MCF 10A (cell line): ENCODE data around the gene UCN3. TPM values are rescaled to one million over a fixed set of nuclear protein-coding genes. Genes with fewer than 3 reads are reported as not detected.

Source experiments
- BruUV-seq: library from RNA; stranded (reverse); fragments of 400-500 nt; replicated peaks from 2 replicates; lab custom pipeline; 2021; lab: Mats Ljungman, UMichigan
- CTCF ChIA-PET: fragments of 300-600 bp; sonication (Branson Sonifier 250); formaldehyde crosslinking; extraction: SDS; loops from one replicate; lab custom pipeline; 2021; ENCODE audit warnings: antibody characterized with exemption, inconsistent platforms; lab: Yijun Ruan, JAX
- POLR2A ChIA-PET: fragments of 300-600, 350-650 bp; sonication (Branson Sonifier 250); formaldehyde crosslinking; extraction: SDS; loops from one replicate; lab custom pipeline; 2020; ENCODE audit warnings: antibody characterized with exemption, inconsistent platforms; lab: Yijun Ruan, JAX
- DNase-seq: peaks from one replicate; pipeline ENCODE4 v3.0.0-alpha.2; 2018; ENCODE audit not compliant: unreplicated experiment
- H3K27ac Mint-ChIP-seq: one replicate; pipeline ENCODE4 v1.8.0; 2022; ENCODE audit warnings: mild to moderate bottlenecking, low read depth, mixed read lengths; ENCODE audit not compliant: unreplicated experiment
- H3K27me3 Mint-ChIP-seq: one replicate; pipeline ENCODE4 v1.8.0; 2022; ENCODE audit warnings: mixed read lengths; ENCODE audit not compliant: insufficient read depth, unreplicated experiment
- H3K36me3 Mint-ChIP-seq: one replicate; pipeline ENCODE4 v1.8.0; 2022; ENCODE audit warnings: mild to moderate bottlenecking, moderate library complexity, mixed read lengths; ENCODE audit not compliant: insufficient read depth, unreplicated experiment
- H3K4me1 Mint-ChIP-seq: one replicate; pipeline ENCODE4 v1.8.0; 2022; ENCODE audit warnings: mixed read lengths; ENCODE audit not compliant: insufficient read depth, unreplicated experiment
- H3K4me3 Mint-ChIP-seq: one replicate; pipeline ENCODE4 v1.8.0; 2022; ENCODE audit warnings: mild to moderate bottlenecking, moderate library complexity, mixed read lengths; ENCODE audit not compliant: unreplicated experiment
- H3K9me3 Mint-ChIP-seq: one replicate; pipeline ENCODE4 v1.8.0; 2022; ENCODE audit warnings: mixed read lengths; ENCODE audit not compliant: unreplicated experiment
- intact Hi-C: fragments of 100-400 bp; cut with micrococcal nuclease; formaldehyde crosslinking; loops from 2 replicates; pipeline ENCODE4 v1.14.1; 2022
- total RNA-seq: library from RNA; stranded (reverse); gene quantifications from 2 replicates; pipeline ENCODE4 v1.2.3, GENCODE V29; 2022
- TF ChIP-seq, protein P1 (sequence below): fragments of 200-600 bp; IDR thresholded peaks from one replicate; pipeline ENCODE4 v1.8.0; 2022; ENCODE audit warnings: antibody characterized with exemption, mild to moderate bottlenecking; ENCODE audit not compliant: unreplicated experiment

UCN3 gene
- total RNA-seq, 1 experiment from 2014 or later, result not detected

- no peaks in the 10 kb centered on the region for H3K36me3 Mint-ChIP-seq
- H3K9me3 Mint-ChIP-seq, result peaks cover 8% of the 10 kb centered on the region
- H3K4me3 Mint-ChIP-seq, result no peak overlapping the region
- H3K27ac Mint-ChIP-seq, result no peak overlapping the region
- no peak for DNase-seq
- ChIA-PET POLR2A (no interaction called here), CTCF (no interaction called here)
- intact Hi-C loops, result no loop called here
- no peaks in the 10 kb centered on the region for H3K27me3 Mint-ChIP-seq
- H3K4me1 Mint-ChIP-seq, result no peaks in the 10 kb centered on the region
- no TSS peak for BruUV-seq
- TF ChIP-seq, protein P1, sequence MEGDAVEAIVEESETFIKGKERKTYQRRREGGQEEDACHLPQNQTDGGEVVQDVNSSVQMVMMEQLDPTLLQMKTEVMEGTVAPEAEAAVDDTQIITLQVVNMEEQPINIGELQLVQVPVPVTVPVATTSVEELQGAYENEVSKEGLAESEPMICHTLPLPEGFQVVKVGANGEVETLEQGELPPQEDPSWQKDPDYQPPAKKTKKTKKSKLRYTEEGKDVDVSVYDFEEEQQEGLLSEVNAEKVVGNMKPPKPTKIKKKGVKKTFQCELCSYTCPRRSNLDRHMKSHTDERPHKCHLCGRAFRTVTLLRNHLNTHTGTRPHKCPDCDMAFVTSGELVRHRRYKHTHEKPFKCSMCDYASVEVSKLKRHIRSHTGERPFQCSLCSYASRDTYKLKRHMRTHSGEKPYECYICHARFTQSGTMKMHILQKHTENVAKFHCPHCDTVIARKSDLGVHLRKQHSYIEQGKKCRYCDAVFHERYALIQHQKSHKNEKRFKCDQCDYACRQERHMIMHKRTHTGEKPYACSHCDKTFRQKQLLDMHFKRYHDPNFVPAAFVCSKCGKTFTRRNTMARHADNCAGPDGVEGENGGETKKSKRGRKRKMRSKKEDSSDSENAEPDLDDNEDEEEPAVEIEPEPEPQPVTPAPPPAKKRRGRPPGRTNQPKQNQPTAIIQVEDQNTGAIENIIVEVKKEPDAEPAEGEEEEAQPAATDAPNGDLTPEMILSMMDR, result no peak
These were observed 26.8 kb upstream of the UCN3 start for GRCh38 chr10:5338010-5338409.

GRCh38 chr10:5343092-5343491 lies 21.7 kb upstream of the UCN3 start:
- no peaks in the 10 kb centered on the region for H3K4me1 Mint-ChIP-seq
- no peak overlapping the region for H3K27ac Mint-ChIP-seq
- no TSS peak for BruUV-seq
- H3K36me3 Mint-ChIP-seq, result no peaks in the 10 kb centered on the region
- no peaks in the 10 kb centered on the region for H3K27me3 Mint-ChIP-seq
- DNase-seq, result no peak
- POLR2A ChIA-PET, result interaction anchor here (0.7 kb wide), 1 partner anchor 18 kb away, joined by 3 read pairs; no protein-coding TSS in a partner anchor
- TF ChIP-seq, protein P1, result no peak
- no peak overlapping the region for H3K4me3 Mint-ChIP-seq
- CTCF ChIA-PET, result interaction anchor here (0.6 kb wide), 1 partner anchor 67 kb away, joined by 3 read pairs; no protein-coding TSS in a partner anchor
- intact Hi-C loops, result no loop called here
- H3K9me3 Mint-ChIP-seq, result no peaks in the 10 kb centered on the region

DNA sequence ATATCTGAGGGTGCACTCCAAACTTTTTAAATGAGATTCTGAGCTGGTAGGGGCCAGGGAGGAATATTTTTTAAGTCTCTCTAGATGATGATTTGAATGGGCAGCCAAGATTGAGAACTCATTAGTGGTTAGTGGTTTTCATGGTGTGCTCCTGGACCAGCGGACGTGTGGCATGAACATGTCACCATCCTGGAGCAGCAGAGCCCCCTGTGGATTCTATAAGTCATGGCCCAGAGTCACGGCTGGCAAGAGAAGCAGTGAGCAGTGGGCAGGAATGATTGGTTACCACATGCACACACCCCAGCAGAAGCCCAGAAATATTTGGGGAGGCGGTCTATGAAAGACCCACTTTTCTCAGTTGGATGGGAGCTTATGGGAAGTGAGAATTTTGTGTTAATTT lies 21.2 kb upstream of the UCN3 start:
- H3K4me3 Mint-ChIP-seq, result no peak overlapping the region
- no TSS peak for BruUV-seq
- intact Hi-C loops, result no loop called here
- POLR2A ChIA-PET, result interaction anchor here (0.7 kb wide), 1 partner anchor 17 kb away, joined by 3 read pairs; no protein-coding TSS in a partner anchor
- H3K36me3 Mint-ChIP-seq, result no peaks in the 10 kb centered on the region
- no peaks in the 10 kb centered on the region for H3K9me3 Mint-ChIP-seq
- no peak overlapping the region for H3K27ac Mint-ChIP-seq
- H3K4me1 Mint-ChIP-seq, result no peaks in the 10 kb centered on the region
- no peaks in the 10 kb centered on the region for H3K27me3 Mint-ChIP-seq
- DNase-seq, result peak; percentile 6
- CTCF ChIA-PET, result no interaction called here
- TF ChIP-seq, protein P1, result no peak

DNA sequence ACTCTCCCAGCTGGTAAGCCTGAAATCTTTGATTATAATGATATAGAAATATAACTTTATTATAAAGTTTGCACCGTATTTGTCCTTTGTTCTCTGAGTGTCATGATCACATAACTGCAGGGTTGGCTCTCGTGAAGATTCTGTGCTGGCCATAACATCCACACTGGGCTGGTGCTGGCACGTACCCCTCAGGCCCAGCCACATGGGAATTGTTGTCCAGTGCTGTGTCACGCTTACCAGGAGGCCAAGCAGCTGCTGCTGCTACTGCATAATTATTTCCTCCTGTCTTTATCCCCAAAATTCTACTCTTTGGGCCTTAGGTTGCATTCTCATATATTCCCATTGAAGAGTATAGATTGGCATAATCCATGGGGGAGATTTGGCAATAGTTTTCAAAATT lies 20.8 kb upstream of the UCN3 start:
- TF ChIP-seq, protein P1, result no peak
- CTCF ChIA-PET, result no interaction called here
- no peaks in the 10 kb centered on the region for H3K36me3 Mint-ChIP-seq
- no peak overlapping the region for H3K27ac Mint-ChIP-seq
- no peaks in the 10 kb centered on the region for H3K9me3 Mint-ChIP-seq
- BruUV-seq, result no TSS peak
- no peak overlapping the region for H3K4me3 Mint-ChIP-seq
- no peak for DNase-seq
- H3K27me3 Mint-ChIP-seq, result no peaks in the 10 kb centered on the region
- POLR2A ChIA-PET, result no interaction called here
- no peaks in the 10 kb centered on the region for H3K4me1 Mint-ChIP-seq
- intact Hi-C loops, result no loop called here
